8988T (cell line): ENCODE measurements around the gene ZC3H6.
"Not testable (repeated sequence)": the region's sequence is repeated elsewhere in the genome, so short reads cannot be mapped to it uniquely, and the experiment has no call there.

Experiments used
- DNase-seq: peaks from one replicate; pipeline ENCODE4 v3.0.0; 2011

ZC3H6 gene

DNA sequence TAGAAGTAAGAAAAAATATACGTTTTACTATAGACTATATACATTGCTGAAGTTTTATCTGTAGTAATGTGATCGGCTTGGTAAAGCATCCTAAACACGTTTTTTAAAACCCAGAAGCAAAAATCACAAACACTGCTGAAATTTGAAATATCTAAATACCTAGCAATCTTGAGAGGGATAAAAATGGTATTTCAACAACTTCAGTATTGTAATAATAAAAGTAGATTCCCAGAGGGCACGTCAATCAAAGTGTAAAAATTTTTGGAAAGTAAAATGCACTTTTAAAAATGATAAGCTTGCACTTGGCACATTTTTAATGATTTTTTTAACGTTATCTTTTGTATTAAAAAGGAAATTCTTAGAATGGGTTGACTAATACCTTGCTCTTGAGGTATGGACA lies 1.6 kb downstream of the ZC3H6 start:
- no peak for DNase-seq

DNA sequence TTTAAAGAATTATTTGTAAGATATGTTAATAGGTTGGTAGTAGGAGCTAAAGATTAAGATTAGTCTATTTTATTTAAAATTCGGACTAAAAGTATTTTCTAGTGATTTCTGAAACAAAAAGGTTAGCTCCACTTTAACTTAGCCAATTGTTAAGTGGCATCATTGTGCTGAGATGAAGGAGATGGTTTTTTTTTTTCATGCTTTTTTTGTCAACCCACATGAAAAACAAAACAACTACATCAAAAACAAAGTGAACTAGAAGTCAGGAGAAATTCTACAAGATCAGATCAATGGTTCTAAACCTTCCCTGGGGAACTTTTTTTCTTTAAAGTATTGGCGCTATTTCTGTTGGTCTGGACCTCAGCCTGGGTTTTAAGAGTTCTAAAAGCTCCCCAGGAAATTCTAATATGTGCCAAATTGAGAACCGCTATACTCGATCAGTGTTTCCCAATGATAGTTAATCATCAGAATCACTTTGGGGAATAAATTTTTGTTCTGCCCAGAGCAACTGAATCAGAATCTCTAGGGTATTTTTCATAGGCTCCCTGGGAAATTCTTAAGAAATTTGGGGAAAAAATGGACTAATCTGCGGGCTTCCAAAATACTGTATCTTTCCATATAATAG lies 2.3 kb downstream of the ZC3H6 start:
- no peak for DNase-seq

DNA sequence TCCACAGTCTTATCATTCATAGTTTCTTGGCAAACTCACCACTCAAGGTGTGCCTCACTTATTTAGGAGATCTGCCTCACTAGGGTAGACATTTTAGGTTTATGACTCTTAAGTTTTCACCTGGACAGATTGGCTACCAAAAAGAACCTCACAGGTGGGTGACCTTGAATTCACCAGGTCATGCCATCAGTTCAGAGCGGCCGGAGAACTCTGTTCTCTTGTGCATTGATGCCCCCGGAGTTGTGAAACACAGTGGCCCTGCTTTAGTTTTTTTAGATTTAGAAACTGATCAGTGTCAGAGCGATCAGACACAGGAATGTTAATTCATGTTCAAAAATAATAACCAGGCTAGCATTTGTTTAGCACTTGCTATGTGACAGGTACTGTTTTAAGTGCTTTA lies 6.7 kb downstream of the ZC3H6 start:
- DNase-seq: not testable (repeated sequence)

DNA sequence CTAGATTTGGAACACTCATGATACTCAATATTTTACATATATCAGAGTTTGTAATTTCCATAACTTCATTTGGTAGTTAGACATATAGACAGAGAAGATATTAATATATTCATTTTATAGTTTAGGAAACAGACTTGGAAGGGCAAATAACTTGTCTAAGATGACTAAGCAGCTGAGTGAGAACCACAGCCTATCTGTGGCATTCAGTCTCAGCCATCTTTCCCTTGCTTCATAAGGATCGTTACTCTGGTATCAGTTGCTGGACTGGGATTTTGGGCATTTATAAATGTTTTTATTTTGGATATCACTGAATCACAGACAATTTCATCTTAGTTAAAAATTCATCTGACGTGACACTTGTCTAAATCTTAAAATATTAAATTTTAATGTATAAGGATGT lies 8.1 kb downstream of the ZC3H6 start:
- not testable (repeated sequence) for DNase-seq

DNA sequence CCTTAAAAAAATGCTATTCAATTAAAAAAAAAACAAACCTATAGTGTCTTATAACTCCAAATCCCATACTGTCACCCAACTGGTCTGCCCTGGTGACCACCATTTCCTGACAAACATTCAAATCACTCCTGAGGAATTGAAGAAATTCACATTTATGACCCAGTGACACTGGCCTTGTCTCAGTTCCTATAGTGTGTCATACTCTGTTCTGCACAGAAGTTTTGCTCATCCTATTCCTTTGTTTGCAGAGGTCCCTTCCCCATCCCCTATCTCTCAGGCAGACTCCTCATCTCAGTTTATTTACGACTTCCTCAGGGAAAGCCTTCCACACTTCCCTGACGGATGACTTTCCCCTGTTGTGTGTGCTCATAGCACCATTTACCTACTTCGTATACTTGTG lies 14.7 kb downstream of the ZC3H6 start:
- no peak for DNase-seq

DNA sequence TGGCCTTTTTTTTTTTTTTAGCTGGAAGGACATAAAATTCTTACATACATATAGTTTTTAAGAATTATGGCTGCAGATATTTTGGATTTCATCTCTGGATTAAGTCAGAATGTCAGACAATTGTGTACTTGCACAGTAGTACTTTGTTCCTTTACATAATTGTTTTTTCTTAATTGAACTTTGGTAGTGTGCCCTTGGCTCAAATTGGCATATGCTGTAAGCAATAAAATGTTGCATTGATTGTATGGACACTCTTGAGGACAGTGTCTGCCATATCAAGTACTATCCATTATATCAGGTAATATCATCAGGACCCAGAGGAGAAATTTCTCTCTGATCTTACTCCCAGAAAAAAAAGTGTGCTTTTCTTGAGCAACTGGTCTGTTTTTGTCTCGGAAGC lies 15.3 kb downstream of the ZC3H6 start:
- DNase-seq: no peak

DNA sequence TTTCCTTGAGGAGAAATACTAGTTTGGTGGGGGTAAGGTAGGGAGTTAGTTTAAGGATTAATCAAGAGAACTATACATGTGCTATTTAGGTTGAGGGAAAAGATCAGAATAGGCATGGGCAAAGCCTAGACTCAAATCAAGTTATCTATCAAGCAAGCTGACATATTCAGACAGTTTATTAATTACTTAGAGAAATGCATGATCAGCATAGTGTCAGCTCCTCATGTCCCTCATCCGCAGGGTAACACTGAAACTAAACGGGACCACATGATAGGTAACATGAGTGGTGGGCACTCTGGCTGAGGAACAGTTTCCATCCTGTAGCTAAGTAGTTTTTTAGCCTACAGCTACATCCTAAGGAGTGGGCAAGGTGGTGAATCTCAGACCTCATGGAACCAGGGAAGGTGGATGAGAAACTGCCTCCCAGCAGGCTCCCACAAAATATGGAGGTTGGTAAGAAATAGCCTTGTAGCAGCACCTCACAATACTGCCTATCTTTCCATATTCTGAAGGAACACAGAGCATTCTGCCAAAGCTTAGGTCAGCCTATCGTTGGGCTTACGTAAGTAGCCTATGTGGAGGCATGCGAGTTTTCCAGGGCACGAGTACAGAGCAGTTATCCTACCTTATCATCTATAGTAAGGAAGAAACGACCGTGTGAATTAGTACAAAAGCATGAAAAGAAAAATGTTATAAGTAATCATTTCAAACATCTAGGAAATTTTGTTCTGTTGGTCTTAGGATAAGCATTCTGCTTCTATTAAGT lies 18.4 kb downstream of the ZC3H6 start:
- DNase-seq: no peak

DNA sequence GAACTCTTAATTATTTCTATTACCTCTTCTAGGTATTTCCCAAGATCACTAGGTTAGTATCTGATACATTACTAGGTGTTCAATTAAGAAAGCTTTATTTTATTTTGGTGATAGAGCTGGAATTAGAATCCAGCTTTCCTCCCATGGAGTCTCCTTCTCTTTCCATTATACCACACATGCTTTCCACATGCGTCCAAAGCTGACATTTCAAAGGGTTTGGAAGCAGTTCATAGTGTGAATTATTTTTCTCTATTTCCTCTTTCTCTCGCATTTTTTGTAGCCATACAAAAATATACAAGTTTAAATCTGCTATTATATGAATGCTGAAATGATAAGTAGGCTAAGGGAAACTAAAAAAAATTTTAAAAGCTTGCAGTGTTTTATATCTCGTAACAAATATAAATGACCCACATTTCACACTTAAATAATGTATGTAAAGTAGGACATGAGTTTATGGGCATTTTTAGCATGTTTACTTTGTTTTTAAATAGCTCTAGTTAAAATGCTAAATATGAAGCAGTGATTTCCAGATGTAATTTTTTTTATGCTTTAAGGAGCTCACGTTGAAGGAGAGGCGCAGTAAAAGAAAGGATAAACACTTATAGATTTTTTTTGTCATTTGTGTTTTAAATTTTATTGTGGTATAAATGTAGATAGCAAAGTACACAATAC lies 20.1 kb downstream of the ZC3H6 start:
- no peak for DNase-seq

DNA sequence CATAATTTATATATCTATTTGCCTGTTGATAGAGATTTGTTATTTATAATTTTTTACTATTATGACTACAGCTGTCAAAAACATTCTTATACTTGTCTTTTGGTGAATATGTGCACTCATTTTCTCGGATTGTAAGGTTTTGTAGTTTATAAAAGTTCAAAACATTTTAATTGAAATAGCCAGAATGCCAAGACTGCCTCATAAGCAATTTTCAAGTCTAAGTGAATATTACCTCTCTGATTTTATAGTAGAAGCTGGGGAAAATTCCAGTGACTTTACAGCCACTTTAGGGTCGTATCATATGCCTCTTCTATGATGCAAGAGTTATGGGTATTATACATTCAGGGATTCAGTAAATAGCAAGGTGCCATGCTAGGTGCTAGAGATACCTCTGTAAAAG lies 21.0 kb downstream of the ZC3H6 start:
- no peak for DNase-seq

DNA sequence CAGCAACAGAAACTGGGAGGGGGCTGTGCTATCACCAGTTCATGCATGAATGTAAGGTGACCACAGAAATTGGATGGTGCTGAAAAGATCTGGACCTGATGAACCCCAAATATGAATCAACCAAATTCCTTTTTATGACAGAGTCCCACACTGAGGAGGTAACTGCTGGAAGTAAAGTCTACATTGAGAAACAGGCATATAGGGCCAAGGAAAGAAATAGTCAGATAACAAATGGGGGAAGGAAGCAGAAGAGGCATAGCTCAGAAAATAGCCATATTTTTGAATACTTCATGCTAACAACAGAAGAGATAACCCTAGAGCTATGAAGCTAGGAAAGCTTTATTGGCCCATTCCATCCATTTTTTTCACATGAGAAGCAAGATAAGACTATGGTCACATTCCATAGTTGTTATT lies 25.8 kb downstream of the ZC3H6 start:
- no peak for DNase-seq

DNA sequence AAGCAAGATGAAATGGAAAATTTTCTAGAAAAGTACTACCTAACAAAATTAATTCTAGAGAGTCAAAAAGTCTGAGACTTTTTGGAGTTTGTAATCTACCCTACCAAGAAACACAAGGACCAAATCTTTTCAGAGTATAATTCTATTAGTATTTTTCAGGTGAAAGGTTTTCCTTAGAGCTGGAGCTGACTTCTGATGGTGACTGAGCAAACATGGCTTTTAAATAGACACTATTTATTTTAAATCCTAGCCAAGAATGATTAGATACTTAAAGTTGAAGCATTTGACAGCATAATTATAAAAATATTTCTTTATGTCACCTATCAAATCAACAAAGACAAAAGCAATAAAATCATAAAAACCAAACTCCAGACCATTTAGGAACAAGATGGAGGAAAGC lies 26.6 kb downstream of the ZC3H6 start:
- no peak for DNase-seq

DNA sequence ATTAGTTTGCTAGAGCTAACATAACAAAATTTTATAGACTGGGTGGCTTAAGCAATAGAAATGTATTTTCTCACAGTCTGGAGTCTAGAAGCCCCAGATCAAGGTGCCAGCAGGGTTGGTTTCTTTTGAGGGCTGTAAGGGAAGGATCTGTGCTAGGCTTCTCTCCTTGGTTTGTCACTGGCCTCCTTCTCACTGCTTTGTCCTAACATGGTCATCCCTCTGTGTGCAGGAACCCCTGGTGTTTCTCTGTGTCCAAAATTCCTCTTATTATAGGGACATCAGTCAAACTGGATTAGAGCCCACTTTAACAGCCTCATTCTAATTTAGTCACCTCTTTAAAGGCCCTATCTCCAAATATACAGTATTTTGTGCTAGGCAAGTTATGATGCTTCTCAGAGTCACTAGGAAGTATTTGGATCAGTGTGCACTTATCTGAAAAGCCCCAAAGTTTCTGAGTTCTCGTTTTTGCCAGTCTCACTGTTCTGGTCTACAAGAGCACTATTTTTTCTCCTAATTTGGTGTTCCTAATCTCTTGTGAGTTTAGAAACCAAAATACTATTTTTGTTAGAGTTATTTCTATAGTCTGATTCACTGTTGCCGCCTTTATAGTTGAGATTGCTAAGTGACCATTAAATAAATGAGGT lies 29.0 kb downstream of the ZC3H6 start:
- DNase-seq: no peak

DNA sequence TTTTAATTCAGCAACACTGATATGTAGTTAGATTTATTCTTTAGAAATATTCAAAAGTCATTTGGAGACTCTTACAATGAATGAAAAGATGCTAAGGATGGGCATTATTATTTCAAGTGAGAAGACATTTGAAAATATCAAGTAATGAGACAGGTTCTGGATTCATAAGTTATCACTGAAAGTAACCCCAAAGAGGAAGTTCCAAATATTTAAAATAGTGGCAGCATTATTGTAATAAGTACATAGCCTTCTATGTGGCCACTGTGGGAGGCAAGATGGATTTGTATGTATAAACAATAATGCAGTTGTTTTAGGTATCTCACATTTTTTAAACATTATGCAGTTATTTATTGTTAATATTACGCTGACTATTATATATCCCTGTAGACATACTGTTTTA lies 29.7 kb downstream of the ZC3H6 start:
- no peak for DNase-seq

DNA sequence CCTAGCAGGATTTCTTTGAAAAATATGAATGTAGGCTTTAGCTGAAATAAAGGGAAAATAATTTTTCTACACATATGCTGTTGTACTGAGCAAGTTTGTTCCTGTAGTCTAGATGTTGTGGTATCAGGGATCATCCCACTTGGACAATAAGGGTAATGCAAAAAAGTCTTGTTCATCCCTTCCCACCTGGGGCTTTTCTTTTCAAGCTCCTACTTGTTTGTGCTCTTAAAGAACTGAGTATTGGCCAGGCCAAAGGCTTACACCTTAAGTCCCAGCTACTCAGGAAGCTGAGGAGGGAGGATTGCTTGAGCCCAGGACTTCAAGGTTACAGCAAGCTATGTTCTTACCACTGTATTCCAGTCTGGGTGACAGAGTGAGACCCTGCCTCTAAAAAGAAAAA lies 35.5 kb downstream of the ZC3H6 start:
- no peak for DNase-seq

DNA sequence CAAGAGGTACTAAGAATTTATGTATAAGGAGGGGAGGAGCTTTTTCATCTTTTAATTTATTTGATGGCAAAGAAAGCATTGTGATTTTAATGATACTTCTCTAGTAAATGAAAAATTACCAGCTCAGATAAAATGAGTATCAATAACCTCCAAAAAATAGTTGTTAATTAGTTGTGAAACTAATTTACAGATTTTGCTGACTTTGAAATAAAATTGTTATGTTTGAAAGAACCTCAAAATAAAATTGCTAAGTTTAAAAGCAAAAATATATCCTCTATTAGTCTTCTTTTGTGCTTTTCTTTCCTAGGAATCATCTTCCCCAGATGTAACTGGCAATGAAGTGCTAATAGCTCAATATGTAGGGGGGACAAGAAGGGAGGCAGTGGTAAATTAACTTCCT lies 36.5 kb downstream of the ZC3H6 start:
- no peak for DNase-seq

DNA sequence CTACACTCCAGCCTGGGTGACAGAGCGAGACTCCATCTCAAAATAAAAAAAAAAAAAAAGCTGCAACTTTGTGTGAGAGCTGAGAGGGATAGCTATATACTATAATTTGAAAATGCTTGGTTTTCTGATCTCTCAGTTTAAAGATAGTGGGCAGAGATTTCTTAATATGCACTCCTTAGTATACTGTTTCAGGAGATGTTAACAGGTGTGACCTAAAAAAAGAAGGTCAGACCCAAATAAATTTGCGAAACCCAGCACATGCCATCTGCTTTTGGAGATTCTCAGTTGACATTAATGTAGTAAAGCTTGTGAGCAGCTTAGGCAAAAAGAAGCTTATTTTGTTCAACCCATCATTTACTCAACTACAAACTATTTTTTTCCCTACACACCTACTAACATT lies 37.4 kb downstream of the ZC3H6 start:
- no peak for DNase-seq

DNA sequence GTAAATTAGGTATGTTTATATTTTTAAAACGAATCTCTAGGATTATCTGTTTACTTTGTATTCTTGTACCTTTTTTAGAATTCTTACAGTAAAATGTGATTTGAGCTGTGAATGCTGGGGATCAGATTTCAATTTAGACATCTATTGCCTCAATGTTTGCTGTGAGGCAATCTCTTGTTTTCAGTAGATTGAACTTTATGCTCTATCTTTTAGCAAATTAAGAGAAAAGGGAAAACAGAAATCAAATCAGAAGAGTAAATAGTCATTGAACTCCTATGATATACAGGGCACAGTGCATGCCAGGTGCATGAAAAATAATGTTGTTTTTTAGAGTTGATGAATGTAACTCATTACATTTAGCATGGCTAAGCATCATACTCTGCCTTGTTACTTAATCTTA lies 39.5 kb downstream of the ZC3H6 start:
- DNase-seq: no peak

DNA sequence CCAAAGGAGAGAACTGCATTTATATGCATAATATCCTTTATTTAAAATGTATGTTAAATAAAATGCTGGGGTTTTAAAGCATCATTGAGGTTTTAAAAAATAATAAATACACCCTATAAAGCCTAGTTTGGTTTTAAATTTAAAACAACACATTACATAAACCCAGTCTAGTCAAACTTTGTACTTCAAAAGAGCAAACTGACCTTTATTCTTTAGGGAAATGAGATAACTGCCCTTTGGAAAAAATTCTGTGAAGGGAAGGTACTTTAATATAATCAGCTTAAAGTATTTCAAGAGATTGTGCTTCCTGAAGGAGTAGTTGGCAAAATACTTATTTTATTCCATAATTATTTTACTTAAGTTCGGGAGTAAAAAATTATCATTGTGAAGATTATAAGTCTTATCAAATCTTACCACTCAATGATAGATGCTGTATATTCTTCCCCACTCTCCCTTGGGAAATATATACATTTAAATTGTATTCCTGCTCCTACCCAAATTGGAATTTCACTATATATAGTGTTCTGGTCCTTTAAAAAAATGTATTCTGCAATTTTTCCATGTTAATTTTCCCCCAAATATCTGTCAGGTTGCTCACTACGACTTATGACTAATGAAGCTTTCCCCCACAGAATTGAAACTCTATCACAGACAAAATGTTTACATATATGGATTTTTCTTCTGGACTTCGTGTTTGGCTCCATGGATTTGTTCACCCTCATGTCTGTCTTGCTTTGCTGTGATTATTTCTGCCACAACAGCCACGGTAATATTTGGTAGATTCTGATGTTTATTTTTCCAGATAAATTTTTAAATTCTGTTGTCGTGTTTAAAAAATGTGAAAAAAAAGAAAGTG lies 42.1 kb downstream of the ZC3H6 start:
- no peak for DNase-seq

DNA sequence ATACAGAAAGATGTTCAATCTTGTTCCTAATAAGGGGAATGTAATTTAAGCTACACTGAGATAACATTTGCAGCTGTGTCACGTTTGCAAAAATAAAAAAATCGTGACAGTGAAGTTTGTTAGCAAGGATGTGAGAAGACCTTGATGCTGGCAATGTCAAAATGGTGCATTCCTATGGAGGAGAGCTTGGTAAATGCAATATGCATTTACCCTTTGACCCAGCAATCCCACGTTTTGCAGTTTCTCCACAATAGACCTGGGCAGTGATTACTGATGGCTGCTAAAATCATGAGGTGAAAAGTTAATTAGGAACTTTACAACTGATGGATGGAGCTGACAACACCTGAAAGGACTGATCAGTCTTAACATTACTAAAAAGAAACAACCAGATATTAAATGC lies 43.1 kb downstream of the ZC3H6 start:
- DNase-seq: no peak

DNA sequence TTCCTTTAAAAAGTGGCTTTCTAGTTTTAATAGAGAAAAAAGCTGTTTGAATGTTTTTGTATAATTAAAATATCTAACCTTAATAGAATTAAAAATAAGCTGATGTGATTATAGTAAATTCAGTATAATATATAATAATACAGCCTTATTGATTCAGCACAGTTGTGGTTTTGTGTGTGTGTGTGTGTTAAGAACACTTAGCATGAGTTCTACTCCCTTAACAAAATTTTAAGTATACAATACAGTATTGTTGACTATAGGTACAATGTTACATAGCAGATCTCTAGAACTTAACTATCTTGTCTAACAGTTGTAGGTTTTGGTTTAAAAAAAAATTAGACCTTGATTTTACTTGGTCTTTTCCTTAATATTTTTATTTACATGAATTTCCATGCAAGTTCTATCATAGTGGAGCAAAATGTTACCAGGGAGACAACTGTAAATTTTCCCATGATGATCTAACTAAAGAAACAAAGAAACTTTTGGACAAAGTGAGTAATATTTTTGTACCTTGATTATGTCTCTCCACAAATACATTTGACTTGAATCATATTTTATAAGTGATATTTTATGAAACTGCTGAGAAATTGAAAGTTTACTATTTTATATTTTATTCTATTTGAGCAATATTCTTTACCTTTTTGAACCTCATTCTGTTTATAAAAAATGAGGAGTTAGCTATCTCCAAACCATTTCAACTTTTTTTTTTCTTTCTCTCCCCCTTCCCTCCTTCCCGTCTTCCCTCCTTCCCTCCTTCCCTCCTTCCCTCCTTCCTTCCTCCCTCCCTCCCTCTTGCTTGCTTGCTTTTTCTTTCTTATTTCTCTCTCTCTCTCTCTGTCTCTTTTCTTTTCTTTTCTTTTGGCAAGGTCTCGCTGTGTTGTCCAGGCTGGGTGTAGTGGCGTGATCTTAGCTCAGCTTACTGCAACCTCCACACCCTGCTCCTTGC lies 46.3 kb downstream of the ZC3H6 start:
- no peak for DNase-seq

DNA sequence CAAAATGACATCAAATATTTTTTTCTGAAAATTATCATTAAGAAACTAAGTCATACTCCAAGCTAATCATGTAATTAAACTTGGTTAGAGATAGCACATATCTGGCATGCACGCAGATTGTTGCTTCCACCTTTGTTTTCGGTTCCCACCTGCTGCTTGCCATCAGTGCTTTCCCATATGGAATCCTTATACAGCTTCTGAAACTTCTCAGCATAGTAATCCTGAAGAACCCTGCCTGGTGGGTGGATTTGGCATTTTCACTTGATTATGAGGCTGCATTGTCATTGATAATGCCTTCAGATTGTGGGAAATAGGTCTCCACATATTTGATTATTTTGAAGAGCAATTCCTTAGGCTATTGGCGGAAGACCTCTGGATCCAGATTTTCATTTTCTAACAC lies 47.5 kb downstream of the ZC3H6 start:
- no peak for DNase-seq
